Ascending aorta (tissue), 2 donors: ENCODE results near the gene GAK. TPM values are rescaled to one million over a fixed set of nuclear protein-coding genes. Genes with fewer than 3 reads are reported as not detected.

Experiments
- DNase-seq, 2 donors: peaks; one replicate each; pipeline ENCODE4 v3.0.0-alpha.2; 2019; ENCODE audit warnings: low spot score in 2 of 2
- H3K27ac ChIP-seq, 2 donors: fragments of 200-600 bp; sonication (generic); one replicate each; pipeline ENCODE4 v1.5.1; 2016 to 2017; ENCODE audit warnings: mild to moderate bottlenecking in 1 of 2
- H3K27me3 ChIP-seq: fragments of 200-600 bp; sonication (generic); one replicate; pipeline ENCODE4 v1.5.1; 2017
- H3K36me3 ChIP-seq, 2 donors: fragments of 200-600 bp; sonication (generic); one replicate each; pipeline ENCODE4 v1.5.1; 2016
- H3K4me1 ChIP-seq, 2 donors: fragments of 200-600 bp; sonication (generic); one replicate each; pipeline ENCODE4 v1.5.1; 2016 to 2017; ENCODE audit warnings: mild to moderate bottlenecking in 1 of 2
- H3K4me3 ChIP-seq, 2 donors: fragments of 200-600 bp; sonication (generic); one replicate each; pipeline ENCODE4 v1.5.1; 2016 to 2017; ENCODE audit warnings: mild to moderate bottlenecking in 1 of 2
- H3K9me3 ChIP-seq, 2 donors: fragments of 200-600 bp; sonication (generic); one replicate each; pipeline ENCODE4 v1.5.1; 2016
- intact Hi-C: fragments of 100-400 bp; cut with DNase I; formaldehyde crosslinking; loops from one replicate; pipeline ENCODE4 v1.15.1; 2023
- total RNA-seq: library from RNA; depleted of rRNA; stranded (reverse); fragments of >200 nt; gene quantifications from one replicate; pipeline ENCODE4 v1.1.0, GENCODE V29; 2016
- TF ChIP-seq, protein P1 (sequence below), 3 experiments: fragments of 200-600 bp in 2 of 3; fragments of 450-650 bp in 1 of 3; sonication (generic) in 2 of 3; IDR thresholded peaks; one replicate each; pipeline ENCODE4 v1.5.1; 2016 to 2019; ENCODE audit warnings: antibody characterized with exemption in 3 of 3, mild to moderate bottlenecking in 1 of 3, moderate library complexity in 1 of 3

Gene GAK
- total RNA-seq, 1 donor from 2014 or later: 87.3 TPM

- no peak for DNase-seq
- Histone ChIP-seq H3K27me3 (peaks cover 16% of the 10 kb centered on the region), H3K36me3 (no peaks in the 10 kb centered on the region), H3K27ac (no peak overlapping the region), H3K4me1 (no peaks in the 10 kb centered on the region), H3K4me3 (no peak overlapping the region), H3K9me3 (no peaks in the 10 kb centered on the region)
- intact Hi-C loops: no loop called here
- TF ChIP-seq, protein P1, sequence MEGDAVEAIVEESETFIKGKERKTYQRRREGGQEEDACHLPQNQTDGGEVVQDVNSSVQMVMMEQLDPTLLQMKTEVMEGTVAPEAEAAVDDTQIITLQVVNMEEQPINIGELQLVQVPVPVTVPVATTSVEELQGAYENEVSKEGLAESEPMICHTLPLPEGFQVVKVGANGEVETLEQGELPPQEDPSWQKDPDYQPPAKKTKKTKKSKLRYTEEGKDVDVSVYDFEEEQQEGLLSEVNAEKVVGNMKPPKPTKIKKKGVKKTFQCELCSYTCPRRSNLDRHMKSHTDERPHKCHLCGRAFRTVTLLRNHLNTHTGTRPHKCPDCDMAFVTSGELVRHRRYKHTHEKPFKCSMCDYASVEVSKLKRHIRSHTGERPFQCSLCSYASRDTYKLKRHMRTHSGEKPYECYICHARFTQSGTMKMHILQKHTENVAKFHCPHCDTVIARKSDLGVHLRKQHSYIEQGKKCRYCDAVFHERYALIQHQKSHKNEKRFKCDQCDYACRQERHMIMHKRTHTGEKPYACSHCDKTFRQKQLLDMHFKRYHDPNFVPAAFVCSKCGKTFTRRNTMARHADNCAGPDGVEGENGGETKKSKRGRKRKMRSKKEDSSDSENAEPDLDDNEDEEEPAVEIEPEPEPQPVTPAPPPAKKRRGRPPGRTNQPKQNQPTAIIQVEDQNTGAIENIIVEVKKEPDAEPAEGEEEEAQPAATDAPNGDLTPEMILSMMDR (IDR thresholded peaks at IDR 0.05): no peak
These were observed 110.9 kb downstream of the GAK start for GRCh38 chr4:821181-821591.

GRCh38 chr4:820230-821172, 111.6 kb downstream of the GAK start:
- Histone ChIP-seq H3K27ac (no peak overlapping the region), H3K9me3 (no peaks in the 10 kb centered on the region), H3K4me3 (no peak overlapping the region), H3K4me1 (no peaks in the 10 kb centered on the region), H3K36me3 (no peaks in the 10 kb centered on the region), H3K27me3 (peaks cover 16% of the 10 kb centered on the region)
- intact Hi-C loops: no loop called here
- peak in 1 of 2 donors; percentile 51 for DNase-seq
- TF ChIP-seq, protein P1 (IDR thresholded peaks at IDR 0.05): no peak

DNA sequence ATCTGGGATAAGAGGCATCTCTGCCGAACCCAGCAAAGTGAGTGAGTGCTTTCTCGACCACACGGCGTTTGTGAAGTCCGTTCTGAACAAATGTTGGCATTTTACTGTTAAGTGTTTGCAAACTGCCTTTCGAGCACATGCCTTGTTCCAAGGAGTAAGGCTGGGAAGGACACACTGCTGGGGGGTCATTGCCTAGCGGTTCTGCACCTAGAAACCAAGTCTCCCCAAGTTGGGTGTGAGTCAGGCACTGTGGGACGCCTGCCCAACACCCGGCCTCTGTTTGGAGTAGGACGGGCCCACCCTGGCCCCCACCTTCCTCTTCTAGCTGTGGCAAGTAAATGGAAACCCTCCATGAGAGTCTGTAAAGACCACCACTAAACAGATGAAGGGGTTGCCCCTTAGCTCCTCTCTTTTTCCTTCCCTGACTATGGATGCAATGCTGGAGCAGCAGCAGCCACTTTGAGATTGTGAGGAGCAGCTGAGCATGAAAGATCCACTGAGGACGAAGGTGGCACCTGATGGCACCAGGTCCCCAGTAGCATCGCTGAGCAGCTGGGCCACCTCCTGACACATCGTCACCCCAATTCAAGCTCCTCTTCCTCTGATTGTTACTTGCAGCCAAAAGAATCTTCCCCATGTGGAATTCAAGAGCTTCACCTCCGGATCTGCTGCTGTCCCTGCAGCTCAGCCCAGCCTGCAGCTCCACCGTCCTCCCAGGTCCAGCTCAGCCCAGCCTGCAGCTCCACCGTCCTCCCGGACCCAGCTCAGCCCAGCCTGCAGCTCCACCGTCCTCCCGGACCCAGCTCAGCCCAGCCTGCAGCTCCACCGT, 112.5 kb downstream of the GAK start:
- H3K27ac ChIP-seq: no peak overlapping the region
- peaks cover 8% of the 10 kb centered on the region for H3K27me3 ChIP-seq
- no peaks in the 10 kb centered on the region for H3K36me3 ChIP-seq
- H3K4me1 ChIP-seq: no peaks in the 10 kb centered on the region
- intact Hi-C loops: no loop called here
- no peak overlapping the region for H3K4me3 ChIP-seq
- TF ChIP-seq, protein P1 (IDR thresholded peaks at IDR 0.05): no peak
- H3K9me3 ChIP-seq: no peaks in the 10 kb centered on the region
- DNase-seq: peak in 1 of 2 donors; percentile 39

DNA sequence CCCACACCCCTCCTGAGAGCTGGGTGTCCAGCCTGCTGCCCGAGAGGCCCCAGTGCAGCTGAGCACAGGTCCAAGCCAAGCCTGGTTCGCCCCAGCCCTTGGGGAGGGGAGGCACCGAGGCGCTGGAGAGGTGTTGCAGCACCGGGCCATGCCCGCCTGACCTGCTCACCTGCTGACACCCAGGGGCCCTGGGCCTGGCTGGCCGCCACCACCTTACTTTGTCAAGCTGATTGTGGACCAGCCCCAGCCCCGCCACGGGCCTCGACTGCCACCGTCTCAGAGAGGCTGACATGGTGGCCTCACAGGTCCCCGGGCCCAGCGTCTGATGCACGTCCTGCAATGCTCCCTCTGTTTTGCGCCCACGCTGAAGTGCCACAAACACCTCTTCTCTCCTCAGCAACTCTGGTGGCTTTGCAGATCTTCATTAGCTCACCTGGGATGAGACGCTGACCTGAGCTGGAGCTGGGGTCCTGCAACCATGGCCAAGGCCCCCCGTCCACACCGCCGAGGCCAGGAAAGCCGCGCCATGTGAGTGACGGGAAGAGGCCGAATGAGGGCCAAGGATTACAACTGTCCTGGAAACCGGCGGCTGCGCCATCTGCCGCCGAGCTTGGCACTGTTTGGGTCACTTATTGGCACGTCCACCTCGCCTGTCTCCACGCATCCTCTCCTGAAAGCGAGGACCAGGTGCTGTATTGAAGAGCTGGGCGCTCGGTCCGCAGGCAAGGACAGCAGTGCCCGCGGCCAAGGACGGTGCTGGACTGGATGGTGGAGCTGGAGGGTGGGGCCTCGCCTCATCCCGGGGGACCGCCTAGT, 113.8 kb downstream of the GAK start:
- intact Hi-C loops: no loop called here
- peak in 1 of 2 donors; percentile 61 for DNase-seq
- TF ChIP-seq, protein P1 (IDR thresholded peaks at IDR 0.05): no peak
- H3K4me3 ChIP-seq: no peak overlapping the region
- peaks cover 4% of the 10 kb centered on the region for H3K27me3 ChIP-seq
- H3K9me3 ChIP-seq: no peaks in the 10 kb centered on the region
- H3K4me1 ChIP-seq: no peaks in the 10 kb centered on the region
- no peaks in the 10 kb centered on the region for H3K36me3 ChIP-seq
- no peak overlapping the region for H3K27ac ChIP-seq

DNA sequence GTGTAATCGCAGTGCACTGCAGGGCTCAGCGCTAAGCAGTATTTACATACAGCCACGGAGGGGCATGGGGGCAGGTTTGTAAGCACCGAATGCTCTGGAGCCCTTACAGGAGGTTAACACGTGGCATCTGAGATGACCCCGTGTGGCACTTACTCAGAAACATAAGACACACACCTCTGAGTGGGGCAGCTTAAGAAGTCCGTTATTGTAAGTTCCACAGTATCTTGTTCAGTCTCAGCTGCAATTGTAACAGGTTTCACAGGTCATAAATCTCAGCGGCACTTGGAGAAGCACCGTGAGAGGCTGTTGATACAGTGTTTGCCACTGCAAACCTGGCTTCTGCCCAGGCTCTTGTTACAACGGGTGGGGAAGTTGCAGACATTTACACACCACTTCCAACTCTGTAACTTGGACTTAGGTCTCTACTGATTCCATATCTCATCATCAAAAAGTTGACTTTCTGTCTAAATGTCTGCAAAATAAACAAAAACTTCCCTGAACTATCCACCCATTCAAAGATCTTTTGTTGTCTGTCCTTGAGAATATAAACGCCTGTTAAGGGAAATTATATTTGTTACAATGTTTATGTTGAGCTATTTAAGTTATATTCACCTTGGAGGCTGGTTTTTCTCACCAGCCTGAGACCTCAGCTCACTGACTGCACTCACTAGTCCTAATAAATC, 116.5 kb downstream of the GAK start:
- Histone ChIP-seq H3K9me3 (no peaks in the 10 kb centered on the region), H3K4me1 (no peaks in the 10 kb centered on the region), H3K4me3 (no peak overlapping the region), H3K27me3 (no peaks in the 10 kb centered on the region), H3K27ac (no peak overlapping the region), H3K36me3 (no peaks in the 10 kb centered on the region)
- DNase-seq: no peak
- TF ChIP-seq, protein P1 (IDR thresholded peaks at IDR 0.05): no peak
- intact Hi-C loops: no loop called here
